KOPT-K1 (cell line): ENCODE measurements around the gene HSD17B8.
"Not testable (repeated sequence)": the region's sequence is repeated elsewhere in the genome, so short reads cannot be mapped to it uniquely, and the experiment has no call there.

Source experiments
- H3K27ac ChIP-seq: fragments of 200-600 bp; sonication (generic); 2 replicates; pipeline ENCODE4 v1.5.1; 2016; ENCODE audit warnings: antibody characterized with exemption, mild to moderate bottlenecking, low read depth, low read length; ENCODE audit not compliant: poor library complexity, severe bottlenecking
- H3K36me3 ChIP-seq: fragments of 200-600 bp; sonication (generic); 2 replicates; pipeline ENCODE4 v1.5.1; 2017; ENCODE audit warnings: antibody characterized with exemption, mild to moderate bottlenecking, low read length, moderate library complexity; ENCODE audit not compliant: insufficient read depth
- H3K9me3 ChIP-seq: fragments of 200-600 bp; sonication (generic); 2 replicates; pipeline ENCODE4 v1.5.1; 2017; ENCODE audit warnings: antibody characterized with exemption, low read length, mild to moderate bottlenecking; ENCODE audit not compliant: insufficient read depth, poor library complexity, severe bottlenecking

HSD17B8 gene

GRCh38 chr6:33217681-33218080 is 13.2 kb downstream of the HSD17B8 start:
- no peaks in the 10 kb centered on the region for H3K36me3 ChIP-seq
- no peaks in the 10 kb centered on the region for H3K9me3 ChIP-seq
- no peak overlapping the region for H3K27ac ChIP-seq

GRCh38 chr6:33226503-33227120 is 22.2 kb downstream of the HSD17B8 start:
- not testable (repeated sequence) for H3K27ac ChIP-seq, H3K9me3 ChIP-seq, H3K36me3 ChIP-seq

GRCh38 chr6:33235221-33235634 is 30.8 kb downstream of the HSD17B8 start:
- Histone ChIP-seq H3K36me3 (no peaks in the 10 kb centered on the region), H3K27ac (no peak overlapping the region), H3K9me3 (no peaks in the 10 kb centered on the region)

GRCh38 chr6:33236328-33236727 is 31.9 kb downstream of the HSD17B8 start:
- Histone ChIP-seq H3K9me3 (no peaks in the 10 kb centered on the region), H3K36me3 (no peaks in the 10 kb centered on the region), H3K27ac (no peak overlapping the region)

GRCh38 chr6:33236852-33237251 is 32.4 kb downstream of the HSD17B8 start:
- H3K27ac ChIP-seq = no peak overlapping the region
- no peaks in the 10 kb centered on the region for H3K9me3 ChIP-seq
- H3K36me3 ChIP-seq = no peaks in the 10 kb centered on the region

GRCh38 chr6:33237741-33238140 is 33.3 kb downstream of the HSD17B8 start:
- Histone ChIP-seq H3K9me3 (no peaks in the 10 kb centered on the region), H3K36me3 (no peaks in the 10 kb centered on the region), H3K27ac (no peak overlapping the region)

- Histone ChIP-seq H3K27ac (no peak overlapping the region), H3K9me3 (no peaks in the 10 kb centered on the region), H3K36me3 (no peaks in the 10 kb centered on the region)
These were observed 37.5 kb downstream of the HSD17B8 start for GRCh38 chr6:33241968-33242367.

- H3K27ac ChIP-seq = no peak overlapping the region
- no peaks in the 10 kb centered on the region for H3K9me3 ChIP-seq
- no peaks in the 10 kb centered on the region for H3K36me3 ChIP-seq
These were observed 39.0 kb downstream of the HSD17B8 start for GRCh38 chr6:33243476-33243875.

GRCh38 chr6:33247977-33248642 is 43.7 kb downstream of the HSD17B8 start:
- peak overlapping the region; percentile 83 for H3K27ac ChIP-seq
- no peaks in the 10 kb centered on the region for H3K9me3 ChIP-seq
- H3K36me3 ChIP-seq = peaks cover 21% of the 10 kb centered on the region

GRCh38 chr6:33248643-33248931 is 44.1 kb downstream of the HSD17B8 start:
- H3K27ac ChIP-seq = peak overlapping the region; percentile 83
- H3K9me3 ChIP-seq = no peaks in the 10 kb centered on the region

GRCh38 chr6:33248932-33249731 is 44.7 kb downstream of the HSD17B8 start:
- Histone ChIP-seq H3K36me3 (peaks cover 21% of the 10 kb centered on the region), H3K9me3 (no peaks in the 10 kb centered on the region), H3K27ac (peak overlapping the region; percentile 83)

More at GRCh38 chr6:33248643-33248931, 44.1 kb downstream of the HSD17B8 start:
- H3K36me3 ChIP-seq = peaks cover 21% of the 10 kb centered on the region

GRCh38 chr6:33249732-33250630 is 45.5 kb downstream of the HSD17B8 start:
- Histone ChIP-seq H3K36me3 (peaks cover 21% of the 10 kb centered on the region), H3K9me3 (no peaks in the 10 kb centered on the region), H3K27ac (peak overlapping the region; percentile 83)

GRCh38 chr6:33250731-33251130 is 46.3 kb downstream of the HSD17B8 start:
- peaks cover 22% of the 10 kb centered on the region for H3K36me3 ChIP-seq
- no peaks in the 10 kb centered on the region for H3K9me3 ChIP-seq
- no peak overlapping the region for H3K27ac ChIP-seq

- Histone ChIP-seq H3K9me3 (no peaks in the 10 kb centered on the region), H3K36me3 (peaks cover 25% of the 10 kb centered on the region), H3K27ac (no peak overlapping the region)
These were observed 47.0 kb downstream of the HSD17B8 start for GRCh38 chr6:33251395-33252012.
